Keratinocyte (primary cell): ENCODE measurements around the gene ARPC1A.
"Not testable (repeated sequence)": the region's sequence is repeated elsewhere in the genome, so short reads cannot be mapped to it uniquely, and the experiment has no call there.

ENCODE experiments used
- CTCF ChIP-seq, 3 experiments: IDR thresholded peaks in 1 of 3; conservative IDR thresholded peaks in 1 of 3; optimal IDR thresholded peaks in 1 of 3; 2 replicates in 2 of 3; 3 replicates in 1 of 3; pipeline versions ENCODE3 to v1.5.1; 2011; ENCODE audit warnings: low read length in 3 of 3, mild to moderate bottlenecking in 3 of 3, moderate library complexity in 2 of 3, control low read depth in 1 of 3, inconsistent platforms in 1 of 3; ENCODE audit not compliant: insufficient read depth in 2 of 3; ENCODE audit errors: extremely low read depth in 1 of 3
- EZH2 ChIP-seq: IDR thresholded peaks from one replicate; pipeline ENCODE4 v1.6.1; 2012; ENCODE audit warnings: inconsistent platforms, mild to moderate bottlenecking, low read length, moderate library complexity

GRCh38 chr7:99387239-99387635 lies 61.5 kb downstream of the ARPC1A start:
- TF ChIP-seq CTCF (optimal IDR thresholded peaks at IDR 0.05 in 1 of 3, IDR thresholded peaks at IDR 0.05 in 1 of 3, conservative IDR thresholded peaks at IDR 0.05 in 1 of 3; ENCODE audit: extremely low read depth in 1 of 3, insufficient read depth in 2 of 3, low read length in 3 of 3); EZH2: not testable (repeated sequence)
